ENCODE data around the gene ABHD5.

Gene ABHD5

DNA sequence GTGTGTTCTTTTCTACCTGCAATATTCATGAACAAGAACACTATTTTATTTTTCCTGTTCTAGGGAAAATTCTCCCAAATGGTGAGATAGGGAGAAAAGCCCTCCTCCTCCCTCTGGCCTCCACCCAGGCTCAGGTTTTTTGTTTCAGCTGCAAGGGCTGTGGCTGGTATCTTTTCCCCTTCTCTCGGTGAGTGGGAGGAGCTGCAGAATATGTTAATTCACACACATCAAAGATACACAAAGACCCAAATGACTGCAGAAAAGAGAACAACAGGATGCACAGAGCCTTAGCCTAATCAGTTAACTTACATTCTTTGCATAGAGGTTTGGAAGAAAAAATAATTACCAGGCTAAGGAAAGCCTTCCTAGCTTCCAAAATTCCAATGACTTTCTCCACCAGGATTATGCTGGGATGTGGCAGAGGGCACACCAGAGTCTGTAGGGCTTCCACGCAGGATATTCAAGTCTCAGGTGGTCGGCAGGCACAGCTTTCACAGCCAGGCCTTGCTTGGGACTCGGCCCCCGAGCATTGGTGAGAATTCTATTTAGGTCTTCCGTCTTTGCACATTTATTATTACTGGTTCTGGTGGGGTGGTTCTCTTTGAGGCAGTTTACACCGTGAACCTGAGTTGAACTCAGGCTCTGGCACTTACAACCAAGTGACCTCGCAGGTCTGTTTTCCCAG lies 64.9 kb downstream of the ABHD5 start:
- DNase-seq (ENCODE audit: low spot score), result no peak

DNA sequence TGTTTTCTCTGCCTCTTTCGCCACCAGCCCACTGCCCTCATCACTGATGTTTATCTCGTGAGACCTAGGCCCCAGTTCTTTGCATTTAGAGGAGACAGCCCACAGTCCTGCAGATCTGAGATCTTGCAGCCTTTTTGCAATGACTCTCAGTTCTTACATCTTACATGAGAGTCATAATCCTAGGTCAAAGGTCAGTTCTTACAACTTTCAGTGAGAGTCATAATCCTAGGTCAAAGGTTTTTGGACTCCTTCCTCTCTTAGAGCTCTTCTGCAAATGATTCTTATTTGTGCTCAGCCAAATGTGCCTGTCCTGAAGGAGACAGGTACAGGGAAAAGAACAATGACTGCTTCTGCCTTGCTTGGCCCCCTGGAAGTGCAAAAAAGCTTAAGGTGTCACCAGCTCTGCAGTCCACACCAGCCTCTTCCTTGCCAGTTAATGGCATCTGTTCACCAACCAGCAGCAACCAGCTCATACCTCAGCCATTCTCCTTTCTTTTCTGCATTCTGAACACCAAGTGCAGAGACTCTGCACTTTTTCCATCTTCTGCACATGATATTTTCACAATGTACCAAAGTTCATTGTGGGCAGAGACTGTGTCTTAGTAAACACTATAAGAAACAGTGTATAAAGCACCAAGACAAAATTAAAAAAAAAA lies 67.1 kb downstream of the ABHD5 start:
- DNase-seq (ENCODE audit: low spot score), result no peak

DNA sequence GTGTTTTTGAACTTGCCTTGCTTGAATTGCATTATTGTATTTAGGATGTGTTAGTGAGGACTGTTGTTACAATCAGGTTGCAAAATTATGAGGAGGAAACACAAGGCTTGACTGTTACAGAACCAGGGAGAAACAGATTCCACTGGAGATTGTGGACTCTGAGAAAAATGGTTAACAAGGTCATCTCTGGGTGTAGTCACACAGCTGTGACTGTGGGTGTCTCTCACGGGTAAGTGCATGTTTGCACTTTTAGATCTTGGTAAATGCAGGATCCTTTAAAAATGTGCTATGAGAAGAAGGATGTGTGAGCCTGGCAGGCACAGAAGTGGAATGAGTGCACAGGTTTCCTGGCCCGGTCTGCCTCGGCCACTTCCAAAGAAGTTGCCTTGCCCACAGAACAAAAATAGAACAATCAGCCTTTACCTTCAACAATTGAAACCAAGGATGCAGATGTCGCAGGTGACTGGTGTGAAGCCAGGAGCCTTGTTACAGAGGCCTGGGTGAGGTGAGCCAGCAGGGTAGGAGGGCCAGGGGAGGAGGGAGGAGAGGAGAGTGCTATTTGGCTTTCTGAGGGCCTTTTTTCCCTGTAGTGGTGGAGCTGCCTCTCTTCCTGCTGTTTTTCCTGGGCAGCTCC lies 68.0 kb downstream of the ABHD5 start:
- no peak for DNase-seq (ENCODE audit: low spot score)

DNA sequence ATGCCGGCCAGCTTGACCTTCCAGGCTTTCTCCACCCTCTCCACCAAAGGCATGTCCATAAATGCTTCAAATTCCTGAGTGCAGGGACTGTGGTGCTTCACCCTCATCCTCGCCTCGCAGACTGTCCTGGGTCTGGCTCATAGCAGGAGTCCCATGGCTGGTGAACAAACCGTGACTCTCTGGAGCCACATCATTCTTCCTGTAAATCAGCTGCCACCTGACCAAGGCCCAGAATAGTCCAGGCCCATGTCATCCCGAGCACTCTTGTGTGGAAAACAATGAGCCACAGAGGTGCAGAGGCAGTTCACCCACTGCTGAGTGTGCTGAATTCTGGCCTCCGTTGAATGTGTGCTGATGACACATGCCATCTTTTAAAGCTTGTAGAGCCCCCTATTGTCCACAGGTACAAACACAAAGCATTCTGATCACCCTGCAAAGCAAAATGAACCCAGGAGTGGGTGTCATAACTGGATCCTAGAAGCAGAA lies 68.6 kb downstream of the ABHD5 start:
- DNase-seq (ENCODE audit: low spot score), result no peak

DNA sequence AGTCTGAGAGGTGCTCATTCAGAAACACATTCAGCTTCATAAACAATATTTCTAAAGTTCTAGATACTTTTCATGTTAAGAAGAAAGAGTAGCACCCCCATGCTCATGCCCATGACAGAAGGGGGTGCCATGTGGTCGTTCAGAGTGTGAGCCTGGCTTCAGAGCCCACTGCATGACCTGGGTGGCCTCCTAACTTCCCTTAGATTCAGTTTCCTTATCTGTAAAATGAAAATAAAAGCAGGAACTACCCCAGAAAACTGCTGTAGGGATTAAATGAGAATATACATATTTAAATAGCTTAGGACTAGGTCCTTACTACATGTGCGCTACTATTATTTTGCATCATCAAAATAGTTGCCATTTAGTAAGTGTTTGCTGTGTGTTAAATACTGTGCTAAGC lies 69.2 kb downstream of the ABHD5 start:
- no peak for DNase-seq (ENCODE audit: low spot score)

DNA sequence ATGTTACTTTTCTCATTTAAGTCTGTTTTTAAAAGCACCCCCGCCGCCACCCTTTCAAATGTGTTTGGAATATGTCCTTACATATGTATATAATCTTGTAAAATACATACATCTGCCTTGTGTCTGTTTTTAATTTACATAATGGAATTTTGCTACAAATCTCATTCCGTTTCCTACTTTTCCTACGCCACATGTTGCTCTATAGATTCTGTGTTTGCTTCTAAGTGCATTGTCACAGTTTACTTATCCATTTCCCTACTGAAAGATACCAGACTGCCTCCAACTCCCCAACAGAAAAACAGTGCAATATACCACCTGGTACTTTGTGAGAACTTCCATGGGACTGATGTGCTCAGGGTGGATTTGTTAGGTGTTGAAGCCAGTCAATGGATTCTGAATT lies 70.2 kb downstream of the ABHD5 start:
- DNase-seq (ENCODE audit: low spot score), result peak; percentile 57

DNA sequence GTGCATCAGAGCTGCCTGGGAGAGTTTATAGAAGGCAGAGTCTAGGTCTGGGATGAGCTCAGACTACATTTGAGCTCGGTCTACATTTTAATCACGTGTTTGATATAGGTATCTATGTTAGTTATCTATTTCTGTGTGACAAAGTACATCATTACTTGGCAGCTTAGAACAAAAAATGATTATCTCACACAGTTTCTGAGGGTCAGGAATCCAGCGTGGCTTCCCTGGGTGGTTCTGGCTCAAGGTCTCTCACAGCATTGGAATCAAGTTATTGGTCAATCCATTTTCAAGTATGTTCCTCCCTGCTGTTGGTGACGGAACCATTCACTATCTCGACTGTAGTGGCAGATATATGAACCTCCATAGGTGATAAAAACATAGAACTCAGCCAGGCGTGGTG lies 71.7 kb downstream of the ABHD5 start:
- DNase-seq (ENCODE audit: low spot score), result no peak

DNA sequence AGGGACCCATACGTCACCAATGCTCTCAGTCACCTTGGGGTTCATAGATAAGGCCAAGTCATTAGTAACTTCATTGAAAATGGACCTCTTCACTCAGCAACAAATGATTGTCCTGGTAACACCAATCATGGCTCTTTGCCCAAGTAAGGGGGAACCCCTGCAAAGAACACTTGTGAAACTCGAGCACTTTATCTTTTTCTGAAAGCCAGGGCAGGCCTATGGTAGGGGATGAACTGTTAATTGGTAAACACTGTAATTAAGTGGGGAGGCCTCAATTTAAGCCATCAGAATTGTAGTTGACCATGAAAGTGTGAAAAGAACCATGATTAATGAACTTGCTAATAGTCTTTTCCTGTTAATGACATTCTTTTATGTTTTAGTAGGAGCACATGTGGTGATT lies 73.3 kb downstream of the ABHD5 start:
- no peak for DNase-seq (ENCODE audit: low spot score)

DNA sequence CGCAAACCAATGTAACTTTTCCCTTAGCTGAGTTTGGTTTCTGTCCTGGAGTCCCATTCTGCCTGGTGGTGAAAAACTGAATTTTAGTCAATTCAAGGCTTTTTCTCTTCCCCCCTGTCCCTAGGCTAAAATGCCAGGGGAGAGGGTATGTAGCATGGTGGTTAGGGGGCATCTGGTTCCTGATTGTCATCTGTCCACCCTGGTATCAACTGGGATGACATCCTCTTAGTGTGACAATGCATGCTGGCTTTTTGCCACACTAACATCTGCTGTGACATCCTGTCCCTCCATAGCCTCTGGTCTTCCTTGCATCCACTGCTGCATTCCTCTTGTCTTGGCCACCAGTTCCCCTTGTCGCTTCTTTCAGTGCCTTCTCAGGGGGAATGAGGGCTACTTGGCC lies 73.7 kb downstream of the ABHD5 start:
- no peak for DNase-seq (ENCODE audit: low spot score)

DNA sequence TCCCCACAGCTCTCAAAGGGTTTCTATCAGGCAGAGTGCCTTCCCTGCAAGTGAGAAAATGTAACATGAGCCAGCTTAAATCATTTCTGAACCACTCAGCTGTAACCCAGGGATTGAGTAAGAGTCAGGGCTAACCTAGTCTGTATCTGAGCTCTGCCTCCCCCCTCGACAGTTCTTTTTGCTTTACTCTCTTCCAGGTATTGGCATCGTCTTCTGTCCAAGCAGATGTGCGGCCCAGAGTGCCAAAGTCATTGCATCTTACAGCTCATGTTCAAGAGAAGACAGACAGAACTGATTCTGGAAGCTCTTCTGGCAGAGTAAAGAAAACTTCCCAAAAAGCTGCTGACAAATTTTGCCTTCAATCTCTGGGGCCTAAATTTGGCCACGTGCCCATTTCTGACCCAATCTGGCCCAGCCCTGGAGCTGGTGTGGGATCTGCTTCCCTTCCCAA lies 74.8 kb downstream of the ABHD5 start:
- DNase-seq (ENCODE audit: low spot score), result no peak

DNA sequence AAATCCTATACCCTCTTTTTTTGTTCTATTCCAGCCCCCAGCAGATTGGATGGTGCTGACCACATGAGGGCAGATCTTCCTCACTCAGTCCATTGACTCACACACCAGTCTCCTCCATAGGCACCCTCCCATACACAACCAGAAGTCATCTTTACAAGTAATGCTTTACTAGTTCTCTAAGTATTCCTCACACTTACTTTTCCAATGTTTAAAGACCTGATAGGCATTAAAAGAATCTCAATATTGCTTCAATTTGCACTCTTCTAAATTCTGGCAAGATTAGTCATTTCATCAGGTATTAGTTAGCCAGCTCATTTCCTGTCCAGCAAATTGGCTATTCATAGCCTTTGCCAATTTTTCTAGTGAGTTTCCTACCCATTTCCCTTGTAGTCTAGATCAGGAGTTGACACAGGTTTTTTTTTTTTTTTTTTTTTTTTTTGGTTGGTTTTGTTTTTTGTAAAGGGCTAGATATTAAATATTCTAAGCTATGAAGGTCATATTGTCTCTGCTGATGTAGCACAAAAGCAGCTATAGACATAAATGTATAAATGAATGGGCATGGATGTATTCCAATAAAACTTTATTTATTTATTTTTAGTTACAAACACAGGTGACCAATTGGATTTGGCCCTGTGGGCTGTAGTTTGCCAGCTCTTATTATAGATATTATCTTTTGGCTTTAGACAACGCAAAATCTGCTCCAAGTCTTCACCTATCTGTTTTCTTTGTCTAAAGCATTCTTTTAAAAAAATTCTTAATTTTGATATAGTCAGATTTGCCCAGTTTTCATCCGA lies 76.1 kb downstream of the ABHD5 start:
- DNase-seq (ENCODE audit: low spot score), result no peak

DNA sequence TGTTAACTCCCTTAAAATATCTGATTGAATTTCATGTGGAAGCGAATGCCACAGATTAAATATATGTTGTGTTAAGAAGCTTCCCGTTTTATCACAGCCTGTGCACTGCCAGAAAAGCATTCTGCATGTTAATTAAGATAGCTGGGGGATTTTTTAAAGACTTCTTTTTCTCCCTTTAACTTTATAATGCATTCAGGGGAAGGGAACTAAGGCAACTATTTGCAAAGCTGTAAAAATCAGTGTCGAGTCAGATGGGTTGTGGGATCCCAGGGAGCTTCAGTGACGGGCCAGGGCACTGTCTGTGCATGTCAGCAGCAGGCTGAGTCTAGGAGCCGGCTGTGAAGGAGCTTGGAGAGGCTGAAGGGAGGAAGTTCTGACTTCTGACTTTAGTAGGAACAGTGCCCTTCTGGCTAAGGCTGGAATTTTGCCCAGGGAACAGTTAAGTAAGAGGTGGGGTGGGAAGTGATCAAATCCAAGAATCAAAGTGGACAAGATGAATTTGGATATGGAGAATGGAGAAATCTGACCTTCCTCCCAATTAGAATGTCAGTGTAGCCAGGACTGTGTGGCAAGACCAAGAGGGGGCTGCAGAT lies 77.7 kb downstream of the ABHD5 start:
- DNase-seq (ENCODE audit: low spot score), result no peak

DNA sequence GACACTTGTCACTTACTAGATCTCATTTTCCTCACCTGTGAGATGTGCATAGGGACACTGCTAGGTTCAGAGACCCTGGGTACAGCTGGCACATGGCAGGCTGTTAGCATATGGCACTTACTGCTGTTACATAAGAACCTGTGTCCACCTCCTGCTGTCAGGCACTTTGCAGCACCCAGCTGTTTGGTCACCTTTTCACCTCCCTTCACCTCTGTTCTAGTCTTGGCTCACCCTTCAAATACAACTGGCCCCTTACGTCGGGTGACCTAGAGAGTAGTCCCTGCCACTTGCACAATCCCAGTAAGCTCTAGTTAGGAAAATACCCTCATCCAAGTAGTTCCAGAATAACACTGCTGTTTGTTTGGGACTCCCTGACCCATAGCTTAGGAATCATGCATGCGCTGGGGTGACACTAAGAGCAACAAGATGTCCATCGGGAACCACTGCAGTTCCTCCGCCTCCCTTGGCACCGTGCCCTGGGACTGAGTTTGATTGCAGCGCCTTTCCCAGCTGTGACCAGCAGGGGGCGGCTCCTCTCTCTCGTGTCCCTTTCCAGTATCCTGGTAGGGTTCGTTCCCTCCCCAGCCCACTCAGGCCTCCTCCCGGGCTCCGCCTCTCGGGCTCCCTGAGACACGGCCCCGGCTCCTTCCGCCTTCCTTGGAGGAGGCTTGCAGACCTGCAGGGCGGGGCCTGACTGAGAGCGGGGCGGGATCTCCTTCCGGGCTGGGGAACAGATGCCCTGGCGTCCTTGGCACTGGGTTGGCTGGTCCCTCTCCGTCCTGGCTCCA lies 78.6 kb downstream of the ABHD5 start:
- peak; percentile 92 for DNase-seq (ENCODE audit: low spot score)

DNA sequence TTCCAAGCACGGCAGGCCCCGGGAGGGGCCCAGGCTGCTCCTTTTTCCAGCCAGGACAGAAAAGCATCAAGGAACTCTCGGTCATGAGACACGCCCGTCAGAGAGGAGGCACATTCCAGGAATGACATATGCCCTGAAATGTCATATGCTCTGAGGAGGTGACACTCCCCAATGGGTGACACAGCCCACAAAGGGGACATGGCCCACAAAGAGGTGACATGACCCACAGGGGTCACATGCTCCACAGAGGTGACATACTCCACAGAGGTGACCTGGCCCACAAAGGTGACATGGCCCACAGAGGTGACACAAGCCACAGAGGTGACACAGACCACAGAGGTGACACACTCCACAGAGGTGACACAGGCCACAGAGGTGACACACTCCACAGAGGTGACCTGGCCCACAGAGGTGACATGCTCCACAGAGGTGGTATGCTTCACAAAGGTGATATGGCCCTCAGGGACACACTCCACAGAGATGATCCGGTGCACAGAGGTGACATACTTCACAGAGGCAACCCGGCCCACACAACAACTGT lies 79.2 kb downstream of the ABHD5 start:
- DNase-seq (ENCODE audit: low spot score), result no peak

DNA sequence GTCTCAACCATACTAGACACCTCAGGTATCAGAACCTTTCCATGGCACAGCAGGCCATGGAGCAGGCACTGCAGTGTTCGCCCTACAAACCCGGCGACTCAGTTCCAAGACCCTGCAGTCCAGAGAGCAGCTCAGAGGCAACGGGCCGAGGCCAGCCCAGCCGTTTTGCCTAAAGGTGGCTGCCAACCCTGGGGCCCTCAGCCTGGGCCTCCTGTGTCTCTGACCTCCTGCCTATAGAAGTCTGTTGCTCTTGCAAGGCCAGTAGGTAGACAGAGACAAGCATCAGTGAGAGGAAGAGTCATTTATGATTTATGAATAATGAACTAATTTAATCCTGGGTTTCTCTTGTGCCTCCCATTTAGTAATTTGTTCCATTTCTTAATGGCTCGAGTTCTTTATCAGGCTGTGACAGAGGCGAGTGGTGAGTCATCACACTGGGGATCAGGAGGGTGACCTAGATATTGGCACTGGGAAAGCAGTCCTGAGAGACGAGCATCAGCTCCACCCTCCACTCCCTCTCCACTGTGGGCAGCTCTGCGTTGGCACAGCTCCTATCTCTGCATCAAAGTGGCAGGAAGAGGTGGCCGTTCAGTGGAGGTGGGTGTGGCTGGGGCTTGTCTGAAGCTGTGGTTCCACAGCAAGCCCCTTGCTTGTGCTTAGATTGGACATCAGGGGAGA lies 79.8 kb downstream of the ABHD5 start:
- DNase-seq (ENCODE audit: low spot score), result no peak

DNA sequence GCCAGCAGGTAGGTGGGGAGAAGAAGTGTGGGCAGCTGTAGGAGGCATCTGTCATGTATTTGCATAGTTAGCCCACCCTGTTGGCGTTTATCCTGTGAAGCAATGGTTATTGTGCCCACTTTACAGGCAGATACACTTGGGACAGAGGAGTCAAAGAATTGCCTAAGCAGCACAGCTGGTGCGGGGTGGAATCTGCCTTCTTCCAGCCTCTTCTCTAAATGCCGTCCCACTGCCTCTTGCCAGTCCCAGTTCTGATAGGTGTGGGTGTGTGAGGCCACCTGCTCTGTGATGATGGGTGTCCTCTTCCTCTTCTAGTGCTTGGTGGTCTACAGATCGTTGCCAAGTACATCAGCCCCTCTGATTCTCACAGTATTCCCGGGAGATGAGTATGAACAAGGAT lies 80.9 kb downstream of the ABHD5 start:
- DNase-seq (ENCODE audit: low spot score), result no peak

DNA sequence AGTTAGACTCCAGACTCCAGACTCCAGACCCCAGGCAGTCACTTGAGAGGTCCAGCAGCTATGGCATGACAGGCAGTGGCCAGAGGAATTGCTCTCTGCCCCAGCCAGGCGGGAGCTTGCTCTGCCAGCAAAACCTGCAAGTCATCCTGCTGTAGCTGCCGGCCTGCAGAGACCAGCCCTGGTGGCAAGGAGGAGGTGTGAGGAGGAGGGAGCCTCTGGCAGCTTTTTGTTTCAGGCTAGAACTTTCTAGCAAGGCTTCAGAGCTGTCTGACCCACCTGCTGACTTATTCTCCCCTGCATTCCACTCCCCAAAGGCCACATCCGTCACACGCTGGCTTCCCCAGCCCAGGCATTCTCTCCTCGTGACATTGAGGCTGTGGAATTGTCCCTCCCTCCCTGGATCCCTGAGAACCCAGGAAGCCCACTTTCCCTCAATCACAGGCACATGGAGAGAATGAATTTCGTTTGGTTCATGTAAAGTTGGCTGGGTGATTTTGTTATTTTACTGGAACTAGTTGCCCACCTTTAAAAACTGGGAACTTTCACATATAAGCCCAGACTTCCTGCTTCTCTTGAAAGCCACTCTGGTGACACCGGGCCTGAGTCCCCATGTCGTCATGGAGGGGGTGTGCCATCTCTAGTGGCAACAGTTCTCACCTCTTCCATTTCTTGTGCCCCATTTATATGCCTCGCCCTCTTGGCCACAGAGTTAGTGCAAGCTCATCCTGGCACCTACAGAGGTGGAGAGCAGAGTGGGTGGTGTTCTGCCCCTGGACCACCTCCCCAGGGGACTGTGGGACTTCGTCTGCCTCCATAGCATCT lies 82.7 kb downstream of the ABHD5 start:
- DNase-seq (ENCODE audit: low spot score), result peak; percentile 42

DNA sequence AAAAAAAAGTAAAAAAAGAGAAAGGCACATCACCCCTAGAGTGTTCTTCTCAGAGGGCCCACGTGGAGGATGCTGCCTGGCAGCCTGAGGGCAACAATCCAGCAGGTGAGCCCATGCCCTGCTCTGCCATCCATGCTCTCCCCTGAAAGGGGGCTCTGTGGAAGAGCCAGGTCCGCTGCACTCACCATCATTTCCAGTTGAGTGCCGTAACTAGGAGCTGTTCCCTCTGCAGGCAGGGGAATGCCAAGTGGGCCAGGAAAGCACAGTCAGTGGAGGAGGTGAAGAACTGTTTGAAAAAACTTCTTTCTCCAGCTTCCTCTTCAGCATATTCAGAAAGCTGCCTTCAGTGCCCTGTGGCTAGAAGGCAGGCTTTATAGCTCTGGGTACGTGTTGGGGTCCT lies 84.1 kb downstream of the ABHD5 start:
- no peak for DNase-seq (ENCODE audit: low spot score)

DNA sequence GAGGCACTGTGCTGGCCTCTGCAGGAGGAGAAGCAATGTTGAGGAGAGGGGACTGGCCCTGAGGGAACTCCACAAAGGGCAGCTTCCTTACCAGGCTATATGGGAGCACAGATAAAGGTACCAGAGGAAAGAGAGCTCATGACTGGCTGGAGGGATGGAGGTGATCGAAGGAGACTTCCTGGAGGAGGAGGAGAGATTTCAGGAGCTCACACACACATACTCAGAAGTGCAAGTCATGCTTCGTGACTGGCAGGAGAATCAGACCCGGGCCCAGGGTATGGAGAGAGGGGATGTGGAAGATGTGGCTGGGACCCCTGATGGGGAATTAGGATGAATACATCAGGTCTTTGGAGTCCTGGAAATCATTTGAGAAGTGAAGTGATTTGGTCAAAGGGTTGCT lies 85.4 kb downstream of the ABHD5 start:
- no peak for DNase-seq (ENCODE audit: low spot score)
